Hematopoietic multipotent progenitor cell (in vitro differentiated cells): Measurements from ENCODE around the gene APC2. TPM values are rescaled to one million over a fixed set of nuclear protein-coding genes. Genes with fewer than 3 reads are reported as not detected.
"Not testable (repeated sequence)": the region's sequence is repeated elsewhere in the genome, so short reads cannot be mapped to it uniquely, and the experiment has no call there.

Experiments used
- DNase-seq, 3 donors: peaks; one replicate each; pipeline ENCODE4 v3.0.0-alpha.2; 2011 to 2015; ENCODE audit warnings: low read depth in 2 of 3, low spot score in 2 of 3
- total RNA-seq: library from RNA; depleted of rRNA; stranded (reverse); fragments of >200 nt; gene quantifications from one replicate; pipeline ENCODE4 v1.2.3, GENCODE V29; 2012

Gene APC2
- total RNA-seq, 1 donor: 0.27 TPM

GRCh38 chr19:1412323-1412923 is 37.5 kb upstream of the APC2 start:
- no peak for DNase-seq

GRCh38 chr19:1412995-1413800 is 36.7 kb upstream of the APC2 start:
- DNase-seq: no peak

GRCh38 chr19:1416014-1416841 is 33.7 kb upstream of the APC2 start:
- DNase-seq: no peak

GRCh38 chr19:1417145-1417544 is 32.8 kb upstream of the APC2 start:
- no peak for DNase-seq

- no peak for DNase-seq
These were observed 32.0 kb upstream of the APC2 start for GRCh38 chr19:1417681-1418495.

- no peak for DNase-seq
These were observed 31.5 kb upstream of the APC2 start for GRCh38 chr19:1418496-1418775.

GRCh38 chr19:1418951-1419738 is 30.8 kb upstream of the APC2 start:
- DNase-seq: no peak

- DNase-seq: not testable (repeated sequence)
These were observed 29.8 kb upstream of the APC2 start for GRCh38 chr19:1420085-1420484.

GRCh38 chr19:1420590-1420989 is 29.3 kb upstream of the APC2 start:
- no peak for DNase-seq

GRCh38 chr19:1421218-1421957 is 28.5 kb upstream of the APC2 start:
- DNase-seq: no peak

- DNase-seq: no peak
These were observed 28.0 kb upstream of the APC2 start for GRCh38 chr19:1421958-1422305.

- no peak for DNase-seq
These were observed 27.6 kb upstream of the APC2 start for GRCh38 chr19:1422360-1422759.

GRCh38 chr19:1422943-1423342 is 27.0 kb upstream of the APC2 start:
- DNase-seq: no peak

GRCh38 chr19:1423436-1424191 is 26.3 kb upstream of the APC2 start:
- DNase-seq: no peak

- no peak for DNase-seq
These were observed 25.5 kb upstream of the APC2 start for GRCh38 chr19:1424192-1424955.

GRCh38 chr19:1425102-1425837 is 24.7 kb upstream of the APC2 start:
- DNase-seq: no peak

GRCh38 chr19:1425902-1426301 is 24.0 kb upstream of the APC2 start:
- DNase-seq: no peak
